GM10266 (cell line): ENCODE data around the gene MLIP.

Experiments used
- DNase-seq: peaks from one replicate; pipeline ENCODE4 v3.0.0; 2012; ENCODE audit errors: extremely low spot score
- TF ChIP-seq, protein P1 (sequence below): IDR thresholded peaks from 2 replicates; pipeline ENCODE4 v1.5.1; 2012; ENCODE audit warnings: mild to moderate bottlenecking, low read depth; ENCODE audit not compliant: control insufficient read depth, insufficient read depth; ENCODE audit errors: missing control alignments

Gene MLIP

DNA sequence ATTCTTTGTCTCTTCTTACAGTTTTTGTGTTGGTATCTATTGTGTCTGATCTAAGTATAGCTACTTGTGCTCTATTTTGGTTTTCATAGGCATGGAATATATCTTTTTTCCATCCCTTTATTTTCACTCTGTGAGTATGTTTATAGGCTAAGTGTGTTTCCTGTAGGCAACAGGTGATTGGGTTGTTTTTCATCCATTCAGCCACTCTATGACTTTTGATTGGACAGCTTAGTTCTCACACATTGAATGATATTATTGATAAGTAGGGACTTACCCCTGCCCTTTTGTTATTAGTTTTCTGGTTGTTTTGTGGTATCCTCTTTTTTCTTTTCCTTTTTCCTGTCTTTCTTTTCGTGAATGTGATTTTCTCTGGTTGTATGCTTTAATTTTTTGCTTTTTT lies 67.9 kb downstream of the MLIP start:
- TF ChIP-seq, protein P1, sequence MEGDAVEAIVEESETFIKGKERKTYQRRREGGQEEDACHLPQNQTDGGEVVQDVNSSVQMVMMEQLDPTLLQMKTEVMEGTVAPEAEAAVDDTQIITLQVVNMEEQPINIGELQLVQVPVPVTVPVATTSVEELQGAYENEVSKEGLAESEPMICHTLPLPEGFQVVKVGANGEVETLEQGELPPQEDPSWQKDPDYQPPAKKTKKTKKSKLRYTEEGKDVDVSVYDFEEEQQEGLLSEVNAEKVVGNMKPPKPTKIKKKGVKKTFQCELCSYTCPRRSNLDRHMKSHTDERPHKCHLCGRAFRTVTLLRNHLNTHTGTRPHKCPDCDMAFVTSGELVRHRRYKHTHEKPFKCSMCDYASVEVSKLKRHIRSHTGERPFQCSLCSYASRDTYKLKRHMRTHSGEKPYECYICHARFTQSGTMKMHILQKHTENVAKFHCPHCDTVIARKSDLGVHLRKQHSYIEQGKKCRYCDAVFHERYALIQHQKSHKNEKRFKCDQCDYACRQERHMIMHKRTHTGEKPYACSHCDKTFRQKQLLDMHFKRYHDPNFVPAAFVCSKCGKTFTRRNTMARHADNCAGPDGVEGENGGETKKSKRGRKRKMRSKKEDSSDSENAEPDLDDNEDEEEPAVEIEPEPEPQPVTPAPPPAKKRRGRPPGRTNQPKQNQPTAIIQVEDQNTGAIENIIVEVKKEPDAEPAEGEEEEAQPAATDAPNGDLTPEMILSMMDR = no peak
- no peak for DNase-seq

DNA sequence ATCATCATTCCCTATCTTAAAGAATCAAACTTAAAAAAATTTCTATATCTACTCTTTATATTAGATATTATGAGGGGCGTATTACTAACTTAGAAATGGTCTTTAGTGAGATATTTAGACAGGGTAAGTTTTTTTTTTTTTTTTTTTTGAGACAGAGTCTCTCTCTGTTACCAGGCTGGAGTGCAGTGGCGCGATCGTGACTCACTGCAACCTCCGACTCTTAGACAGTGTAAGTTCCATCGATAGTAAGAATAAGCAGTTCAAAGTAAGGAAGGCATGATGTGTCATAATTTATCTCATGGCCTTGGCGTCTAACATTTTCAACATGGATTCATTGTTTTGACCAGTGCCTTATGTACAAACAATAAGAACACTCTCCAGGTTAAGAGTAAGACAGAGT lies 72.4 kb downstream of the MLIP start:
- DNase-seq = no peak
- TF ChIP-seq, protein P1 = no peak

DNA sequence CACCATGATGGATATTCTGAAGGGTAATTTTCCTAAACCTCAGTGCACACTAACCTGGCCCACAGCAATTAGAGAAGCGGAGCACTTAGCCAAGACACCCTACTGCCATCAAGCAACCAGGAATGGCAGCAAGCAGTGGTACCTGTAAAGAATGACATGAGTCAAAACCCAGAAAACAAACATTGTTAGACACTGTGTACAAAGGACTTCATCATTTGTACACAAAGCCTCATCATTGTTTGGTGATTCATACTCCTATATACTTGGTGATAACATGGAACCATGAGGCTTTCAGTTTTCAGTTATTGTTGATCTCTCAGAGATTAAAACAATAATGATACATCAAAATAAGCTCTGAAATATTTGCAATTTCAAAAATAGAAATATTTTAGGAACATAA lies 74.6 kb downstream of the MLIP start:
- TF ChIP-seq, protein P1 = no peak
- no peak for DNase-seq

DNA sequence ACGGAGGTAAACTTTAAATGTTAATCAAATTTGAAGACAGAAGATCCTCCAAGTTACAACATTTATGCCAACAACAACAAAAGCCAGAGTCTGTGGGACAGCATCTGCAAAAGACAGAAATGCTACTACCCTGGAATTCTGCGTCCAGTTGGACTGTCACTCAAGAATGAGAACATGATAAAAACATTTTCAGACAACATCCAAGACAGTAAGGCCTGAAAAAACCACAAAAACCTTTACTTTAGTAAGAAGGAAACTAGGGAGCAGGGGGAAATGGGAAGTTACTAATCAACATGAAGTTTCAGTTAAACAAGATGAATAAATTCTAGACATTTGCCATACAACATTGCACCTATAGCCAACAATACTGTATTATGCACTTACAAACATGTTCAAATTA lies 77.6 kb downstream of the MLIP start:
- TF ChIP-seq, protein P1 = no peak
- no peak for DNase-seq

DNA sequence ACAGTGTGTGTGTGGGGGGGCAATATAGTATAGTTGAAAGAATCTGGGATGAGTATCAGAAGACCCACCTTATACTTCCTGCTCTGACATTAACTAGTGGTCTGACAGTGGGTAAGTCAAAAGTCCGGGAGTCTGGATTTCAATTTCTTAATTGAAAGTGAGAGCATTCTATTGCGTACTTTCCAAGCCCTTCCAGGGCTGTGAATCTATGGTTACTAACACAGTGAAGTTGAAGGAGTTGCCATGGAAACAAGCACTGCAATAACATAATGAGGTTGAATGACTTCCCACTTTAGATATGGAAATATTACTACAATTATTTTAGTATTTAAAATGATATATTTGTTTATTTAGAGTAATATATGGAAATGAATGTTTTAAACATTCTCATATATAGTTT lies 80.2 kb downstream of the MLIP start:
- TF ChIP-seq, protein P1 = no peak
- DNase-seq = no peak

DNA sequence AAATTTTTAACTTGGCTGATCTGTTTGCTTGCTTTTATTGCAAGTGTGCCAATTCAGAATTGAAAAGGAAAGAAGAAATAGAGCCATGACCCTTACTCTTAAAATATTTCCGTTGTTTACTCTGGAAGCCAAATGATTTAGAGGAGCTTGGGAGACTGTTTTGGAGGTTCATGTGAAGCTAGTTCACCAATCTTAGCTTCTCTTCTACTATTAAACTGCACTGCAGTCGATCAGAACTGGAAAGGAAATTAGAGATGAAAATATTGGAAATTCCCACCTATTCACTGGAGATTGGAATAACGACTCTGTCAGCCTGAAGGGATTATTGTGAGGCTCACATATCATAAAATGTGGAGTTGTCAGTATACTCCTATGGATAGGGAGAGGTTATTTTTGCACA lies 81.8 kb downstream of the MLIP start:
- TF ChIP-seq, protein P1 = no peak
- DNase-seq = no peak

DNA sequence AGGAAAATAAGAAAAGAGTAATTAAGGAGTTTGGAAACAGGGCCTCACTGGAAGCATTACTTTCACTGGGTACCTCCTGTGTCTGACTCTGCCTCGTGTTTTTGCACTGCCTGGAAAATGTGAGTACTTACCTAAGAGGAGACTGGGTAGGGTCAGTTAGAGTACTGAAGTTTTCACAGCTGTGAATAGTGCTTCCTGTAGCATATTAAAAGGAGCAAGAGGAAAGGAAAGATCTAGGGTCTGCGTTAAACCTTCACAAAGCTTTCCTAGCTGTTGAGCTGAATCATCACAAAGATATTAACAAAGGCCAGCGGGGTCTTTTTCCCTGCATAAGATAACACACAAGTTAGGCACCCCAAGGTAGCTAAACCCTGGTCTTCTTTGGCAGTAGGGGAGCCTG lies 82.3 kb downstream of the MLIP start:
- DNase-seq = no peak
- TF ChIP-seq, protein P1 = no peak

DNA sequence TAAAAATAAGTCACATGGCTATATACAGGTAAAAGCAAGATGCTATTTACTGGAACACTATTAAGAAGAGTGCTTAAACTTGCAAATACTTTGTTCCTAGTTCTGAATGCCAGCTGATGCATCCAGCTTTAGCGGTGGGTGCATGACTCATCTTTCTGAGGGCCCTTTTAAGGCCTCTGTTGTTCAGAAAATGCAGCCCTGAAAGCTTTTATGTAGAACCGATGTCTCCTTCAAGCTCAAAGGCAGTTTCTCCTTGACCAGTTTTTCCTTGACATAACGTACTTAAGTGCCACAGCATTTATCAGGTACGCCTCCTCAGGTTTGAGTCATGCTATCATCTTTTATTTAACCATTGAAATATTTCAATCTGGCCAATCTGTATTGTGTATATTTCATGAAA lies 82.8 kb downstream of the MLIP start:
- DNase-seq = no peak
- TF ChIP-seq, protein P1 = no peak
